Muscle of arm (tissue), 12 donors: Measurements from ENCODE around the gene PXN. TPM values are rescaled to one million over a fixed set of nuclear protein-coding genes. Genes with fewer than 3 reads are reported as not detected.
"Not testable (repeated sequence)": the region's sequence is repeated elsewhere in the genome, so short reads cannot be mapped to it uniquely, and the experiment has no call there.

Source experiments
- DNase-seq: peaks from one replicate; pipeline ENCODE4 v3.0.0-alpha.2; 2013
- polyA plus RNA-seq, 12 donors: library from polyadenylated mRNA; unstranded; fragments of 120-200 nt; gene quantifications; one replicate each; pipeline ENCODE4 v1.2.1, GENCODE V29; 2013; ENCODE audit not compliant: insufficient read length in 12 of 12

PXN gene
- polyA plus RNA-seq, 12 donors: 99.4 to 450 (median 171) TPM

GRCh38 chr12:120242971-120243699, 22.4 kb downstream of the PXN start:
- no peak for DNase-seq

- no peak for DNase-seq
These were observed 23.2 kb downstream of the PXN start for GRCh38 chr12:120242275-120242799.

- no peak for DNase-seq
These were observed 23.8 kb downstream of the PXN start for GRCh38 chr12:120241561-120242274.

- DNase-seq: no peak
These were observed 25.1 kb downstream of the PXN start for GRCh38 chr12:120240495-120240833.

- DNase-seq: no peak
These were observed 25.6 kb downstream of the PXN start for GRCh38 chr12:120239776-120240494.

- DNase-seq: no peak
These were observed 26.6 kb downstream of the PXN start for GRCh38 chr12:120238839-120239445.

GRCh38 chr12:120238217-120238616, 27.3 kb downstream of the PXN start:
- no peak for DNase-seq

- no peak for DNase-seq
These were observed 28.0 kb downstream of the PXN start for GRCh38 chr12:120237360-120238171.

- DNase-seq: not testable (repeated sequence)
These were observed 28.7 kb downstream of the PXN start for GRCh38 chr12:120236809-120237208.

GRCh38 chr12:120235369-120236323, 29.9 kb downstream of the PXN start:
- DNase-seq: no peak

GRCh38 chr12:120234643-120235368, 30.7 kb downstream of the PXN start:
- peak; percentile 87 for DNase-seq

GRCh38 chr12:120231316-120232011, 34.1 kb downstream of the PXN start:
- DNase-seq: no peak

- DNase-seq: no peak
These were observed 34.6 kb downstream of the PXN start for GRCh38 chr12:120230974-120231315.

- DNase-seq: peak; percentile 60
These were observed 35.1 kb downstream of the PXN start for GRCh38 chr12:120230326-120230973.

GRCh38 chr12:120229487-120230325, 35.8 kb downstream of the PXN start:
- no peak for DNase-seq

- no peak for DNase-seq
These were observed 36.5 kb downstream of the PXN start for GRCh38 chr12:120229071-120229486.
